DMS 273 (cell line): ENCODE results near the gene NELFCD.

Experiments
- DNase-seq: peaks from one replicate; lab custom pipeline; 2025; ENCODE audit not compliant: unreplicated experiment; lab: John Stamatoyannopoulos, UW

NELFCD gene

GRCh38 chr20:58993332-58994248 is 12.5 kb downstream of the NELFCD start:
- no peak for DNase-seq

GRCh38 chr20:58994390-58995159 is 13.5 kb downstream of the NELFCD start:
- no peak for DNase-seq

GRCh38 chr20:58995461-58996225 is 14.6 kb downstream of the NELFCD start:
- DNase-seq: no peak

GRCh38 chr20:58996226-58996611 is 15.2 kb downstream of the NELFCD start:
- DNase-seq: no peak

GRCh38 chr20:58997141-58997770 is 16.2 kb downstream of the NELFCD start:
- DNase-seq: peak; percentile 16

GRCh38 chr20:58998656-58999055 is 17.6 kb downstream of the NELFCD start:
- no peak for DNase-seq

GRCh38 chr20:59000326-59000725 is 19.3 kb downstream of the NELFCD start:
- no peak for DNase-seq

GRCh38 chr20:59001068-59001448 is 20.0 kb downstream of the NELFCD start:
- no peak for DNase-seq

- no peak for DNase-seq
Measured at GRCh38 chr20:59001449-59002171, 20.6 kb downstream of the NELFCD start.

- DNase-seq: no peak
Measured at GRCh38 chr20:59002388-59002787, 21.3 kb downstream of the NELFCD start.

GRCh38 chr20:59002874-59003399 is 21.9 kb downstream of the NELFCD start:
- no peak for DNase-seq

GRCh38 chr20:59003836-59004492 is 22.9 kb downstream of the NELFCD start:
- DNase-seq: no peak

GRCh38 chr20:59004493-59004762 is 23.4 kb downstream of the NELFCD start:
- peak; percentile 21 for DNase-seq

GRCh38 chr20:59004763-59005522 is 23.9 kb downstream of the NELFCD start:
- DNase-seq: peak; percentile 32

- DNase-seq: no peak
Measured at GRCh38 chr20:59005523-59006166, 24.6 kb downstream of the NELFCD start.

GRCh38 chr20:59006167-59006863 is 25.3 kb downstream of the NELFCD start:
- DNase-seq: no peak

- peak; percentile 67 for DNase-seq
Measured at GRCh38 chr20:59006864-59007664, 26.0 kb downstream of the NELFCD start, which contains the start of gene CTSZ. TSS of gene CTSZ (minus strand) at chr20:59007254. CDS start at chr20:59007128, 126 bp downstream.
